Activated CD8-positive, alpha-beta memory T cell treated with anti-CD3 and anti-CD28 coated beads, Interleukin-2, amount 50 U/mL, for 24 hours (primary cell): ENCODE data around the gene UGT1A6.

Experiments used
- DNase-seq: peaks from one replicate; pipeline ENCODE4 v3.0.0-alpha.2; 2020; ENCODE audit errors: extremely low read depth

The UGT1A6 gene

GRCh38 chr2:233819884-233820773, 127.4 kb downstream of the UGT1A6 start:
- no peak for DNase-seq

DNA sequence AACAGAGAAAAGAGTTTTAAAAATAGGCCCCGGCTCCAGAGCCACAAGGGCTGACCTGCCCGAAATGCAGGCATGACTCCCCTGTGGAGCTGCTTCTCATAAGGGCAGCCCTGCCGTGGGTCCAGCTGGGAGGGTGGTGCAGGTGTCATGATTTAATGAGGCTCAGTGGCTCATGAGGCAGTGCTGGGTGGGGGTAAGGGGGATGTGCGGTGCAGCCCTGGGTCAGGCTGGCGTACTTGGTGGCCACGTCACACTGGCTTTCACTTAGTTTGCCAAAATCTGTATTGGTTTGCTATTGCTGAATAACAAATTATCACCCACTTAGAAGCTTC, 128.1 kb downstream of the UGT1A6 start:
- DNase-seq: no peak

DNA sequence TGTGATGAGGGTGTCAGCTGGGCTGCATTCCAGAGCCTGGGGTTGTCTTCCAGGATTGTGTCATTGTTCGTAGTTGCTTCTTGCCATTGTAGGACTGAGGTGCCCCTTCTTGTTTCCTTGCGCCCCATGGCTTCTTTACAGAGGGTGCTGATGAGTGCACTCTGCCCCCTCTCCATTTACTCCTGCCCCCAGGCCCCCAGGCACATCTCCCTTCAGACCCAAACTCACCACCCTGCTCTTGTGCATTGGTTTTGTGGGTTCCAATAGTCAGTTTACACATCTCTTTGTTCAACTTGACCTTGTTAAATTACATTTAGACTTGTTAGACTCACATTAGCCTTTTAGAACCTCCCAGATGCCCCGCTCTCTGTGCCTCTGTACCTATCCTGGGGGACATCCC, 128.5 kb downstream of the UGT1A6 start:
- DNase-seq: no peak

- no peak for DNase-seq
Observed at GRCh38 chr2:233821709-233822100, 129.0 kb downstream of the UGT1A6 start.

DNA sequence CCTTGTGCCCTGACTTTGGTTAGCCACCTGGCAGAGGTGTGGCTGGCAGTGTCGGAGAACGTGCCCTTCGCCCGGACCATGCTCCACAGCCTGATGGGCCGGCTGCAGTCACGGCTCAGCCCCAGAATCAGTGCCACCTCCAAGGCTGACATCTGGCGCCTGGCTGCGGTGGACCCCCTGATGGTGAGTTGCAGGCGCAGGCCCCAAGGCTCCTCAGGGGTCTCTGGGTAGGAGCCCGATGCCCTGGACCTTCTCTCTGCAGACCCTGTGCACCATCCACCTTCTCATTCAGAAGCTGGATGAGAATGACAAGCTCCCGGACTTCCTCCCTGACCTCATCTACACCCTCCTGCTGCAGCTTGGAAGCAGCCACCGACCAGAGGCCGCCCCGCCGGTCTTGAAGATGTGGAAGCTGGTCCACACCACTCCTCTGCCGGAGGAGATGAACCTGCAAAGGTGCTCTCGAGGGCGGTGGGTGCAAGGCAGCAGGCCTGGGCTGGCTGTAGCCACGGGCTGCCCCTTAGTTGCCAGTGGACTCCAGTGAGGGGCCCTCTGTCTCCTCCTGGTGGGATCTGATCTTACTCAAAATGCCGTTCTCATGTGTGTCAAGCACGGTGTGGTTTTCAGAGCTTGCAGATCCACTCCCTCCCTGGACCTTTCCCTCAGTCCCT, 129.5 kb downstream of the UGT1A6 start:
- no peak for DNase-seq
